Fibroblast of skin of left quadriceps (primary cell): Measurements from ENCODE around the gene EED.
"Not testable (repeated sequence)": the region's sequence is repeated elsewhere in the genome, so short reads cannot be mapped to it uniquely, and the experiment has no call there.

Experiments used
- DNase-seq, 2 experiments: peaks; one replicate each; pipeline ENCODE4 v3.0.0-alpha.2; 2013; ENCODE audit warnings: low read depth in 2 of 2

The EED gene

DNA sequence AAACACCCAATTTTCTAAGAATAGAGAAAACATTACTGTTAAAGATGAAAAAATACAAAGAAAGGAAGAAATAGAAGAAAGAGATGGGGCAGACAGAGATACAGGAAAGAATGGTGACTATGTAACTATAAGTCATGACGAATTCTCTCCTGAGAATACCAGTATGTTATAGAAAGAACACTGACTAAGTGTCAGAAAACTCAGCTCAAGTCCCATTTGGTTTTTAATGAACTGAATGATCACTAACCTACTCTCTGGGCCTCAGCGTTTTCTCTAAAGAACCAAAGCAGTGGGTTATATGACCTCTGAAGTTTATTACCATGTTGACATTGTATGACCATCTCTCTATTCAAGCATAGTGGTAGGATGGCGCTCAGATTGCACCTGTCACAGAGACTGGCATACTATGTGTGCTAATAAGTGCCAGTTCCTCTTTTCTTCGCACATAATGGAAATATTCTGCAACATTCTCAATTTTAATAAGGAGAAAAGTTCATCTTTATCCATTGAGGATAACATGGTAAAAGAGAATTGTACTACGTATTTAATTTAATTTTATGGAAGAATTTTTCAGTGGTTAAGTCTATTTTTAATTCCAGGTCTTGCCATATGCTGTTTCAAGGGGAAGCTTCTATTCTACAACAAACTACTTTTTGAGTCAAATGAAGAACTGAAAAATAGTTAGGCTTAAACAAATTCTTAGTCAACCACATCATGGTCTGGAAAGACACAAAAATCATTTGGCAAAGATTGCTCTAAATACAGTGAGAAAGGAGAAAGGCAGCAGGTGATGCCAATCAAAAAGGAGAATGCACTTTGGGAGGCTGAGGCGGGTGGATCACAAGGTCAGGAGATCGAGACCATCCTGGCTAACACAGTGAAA lies 25.0 kb upstream of the EED start:
- DNase-seq, result no peak

DNA sequence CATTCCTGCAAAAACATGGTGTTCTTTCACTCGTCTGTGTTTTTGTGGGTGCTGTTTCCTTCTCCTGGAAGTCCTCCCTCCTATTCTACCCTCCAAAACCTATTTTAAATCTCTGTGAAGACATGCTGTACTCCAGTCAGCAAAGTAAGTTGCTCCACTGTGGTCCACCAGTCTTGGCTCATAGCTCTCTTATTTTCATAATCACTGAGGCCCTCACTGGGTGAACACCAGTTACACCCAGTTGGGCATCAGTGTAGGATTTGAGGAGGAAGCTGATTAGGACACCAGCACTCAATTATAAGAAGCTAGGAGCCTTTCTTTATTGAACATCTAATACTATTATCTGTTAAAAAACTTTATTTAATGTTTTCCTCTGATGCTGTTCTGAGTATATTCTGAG lies 23.9 kb upstream of the EED start:
- no peak for DNase-seq

DNA sequence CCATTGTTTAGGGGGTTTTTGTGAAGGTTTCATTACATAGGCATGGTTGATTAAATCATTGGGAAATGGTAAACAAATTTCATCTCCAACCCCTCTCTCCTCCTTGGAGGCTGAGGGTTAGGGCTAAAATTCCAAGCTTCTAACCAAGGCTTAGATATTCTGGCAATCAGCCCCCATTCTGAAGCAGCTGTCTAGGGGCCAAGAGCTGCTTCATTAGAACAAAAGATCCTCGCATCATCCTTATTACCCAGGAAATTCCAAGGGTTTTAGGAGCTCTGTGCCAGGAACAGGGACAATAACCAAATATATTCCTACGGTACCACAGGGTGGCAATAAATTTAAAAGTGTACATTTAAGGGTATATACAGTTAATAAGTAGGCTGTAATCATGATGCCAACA lies 22.5 kb upstream of the EED start:
- DNase-seq, result no peak

DNA sequence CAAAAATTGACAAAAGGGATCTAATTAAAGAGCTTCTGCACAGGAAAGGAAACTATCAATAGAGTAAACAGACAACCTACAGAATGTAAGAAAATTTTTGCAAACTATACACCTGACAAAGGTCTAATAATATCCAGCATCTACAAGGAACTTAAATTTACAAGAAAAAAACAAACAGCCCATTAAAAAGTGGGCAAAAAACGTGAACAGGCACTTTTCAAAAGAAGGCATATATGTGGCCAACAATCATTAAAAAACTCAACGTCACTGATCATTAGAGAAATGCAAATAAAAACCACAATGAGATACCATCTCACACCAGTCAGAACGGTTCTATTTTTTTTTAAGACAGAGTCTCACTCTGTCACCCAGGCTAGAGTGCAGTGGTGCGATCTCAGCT lies 20.0 kb upstream of the EED start:
- DNase-seq, result not testable (repeated sequence)

DNA sequence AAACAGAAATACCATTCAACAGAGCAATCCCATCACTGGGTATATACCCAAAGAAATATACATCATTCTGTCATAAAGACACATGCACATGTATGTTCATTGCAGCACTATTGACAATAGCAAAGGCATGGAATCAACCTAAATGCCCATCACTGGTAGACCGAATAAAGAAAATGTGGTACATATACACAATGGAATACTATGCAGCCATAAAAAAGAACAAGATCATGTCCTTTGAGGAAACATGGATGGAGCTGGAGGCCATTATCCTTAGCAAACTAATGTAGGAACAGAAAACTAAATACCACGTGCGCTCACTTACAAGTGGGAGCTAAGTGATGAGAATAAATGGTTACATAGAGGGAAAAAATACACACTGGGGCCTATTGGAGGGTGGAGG lies 19.2 kb upstream of the EED start:
- not testable (repeated sequence) for DNase-seq

DNA sequence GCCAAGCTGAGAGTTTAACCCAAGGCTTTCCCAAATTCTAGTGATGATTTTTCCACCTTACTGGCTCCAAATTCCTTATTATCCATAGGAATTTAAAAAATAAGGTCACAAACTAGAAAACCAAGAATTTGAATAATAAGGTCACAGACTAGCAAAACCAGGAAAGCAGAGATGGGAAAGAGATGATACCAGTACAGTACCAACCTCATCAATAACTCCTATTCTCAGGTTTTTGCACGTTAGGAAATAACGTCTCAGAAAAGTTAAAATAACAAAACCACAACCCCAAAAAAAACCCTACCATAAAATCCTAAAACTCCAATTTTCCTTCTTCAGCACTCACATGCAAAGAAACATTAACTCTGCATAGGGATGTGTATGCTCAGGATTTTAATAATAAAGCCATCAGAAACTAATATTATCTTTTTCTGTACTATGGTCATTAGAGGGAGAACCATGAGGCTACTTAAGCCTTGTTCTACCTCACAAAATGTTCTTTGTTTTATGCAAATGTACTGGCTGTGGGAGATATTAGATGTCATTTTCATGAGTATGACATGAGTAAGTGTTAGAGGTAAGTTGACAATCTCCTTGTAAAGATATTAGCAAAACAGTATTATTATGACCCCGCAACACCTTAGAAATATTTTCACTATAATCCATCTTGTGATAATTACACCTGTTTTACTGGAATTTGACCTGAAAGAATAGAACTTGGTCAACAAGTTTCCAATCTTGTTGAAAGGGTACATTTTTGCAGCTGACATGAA lies 16.1 kb upstream of the EED start:
- DNase-seq, result no peak

DNA sequence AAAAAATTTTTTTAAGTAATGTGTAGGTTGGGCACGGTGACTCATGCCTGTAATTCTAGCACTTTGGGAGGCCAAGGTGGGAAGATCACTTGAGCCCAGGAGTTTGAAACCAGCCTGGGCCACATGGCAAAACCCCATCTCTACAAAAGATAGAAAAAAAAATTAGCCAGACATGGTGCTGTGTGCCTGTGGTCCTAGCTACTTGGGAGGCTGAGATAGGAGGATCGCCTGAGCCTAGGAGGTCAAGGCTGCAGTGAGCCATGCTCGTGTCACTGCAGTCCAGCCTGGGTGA lies 15.6 kb upstream of the EED start:
- not testable (repeated sequence) for DNase-seq

DNA sequence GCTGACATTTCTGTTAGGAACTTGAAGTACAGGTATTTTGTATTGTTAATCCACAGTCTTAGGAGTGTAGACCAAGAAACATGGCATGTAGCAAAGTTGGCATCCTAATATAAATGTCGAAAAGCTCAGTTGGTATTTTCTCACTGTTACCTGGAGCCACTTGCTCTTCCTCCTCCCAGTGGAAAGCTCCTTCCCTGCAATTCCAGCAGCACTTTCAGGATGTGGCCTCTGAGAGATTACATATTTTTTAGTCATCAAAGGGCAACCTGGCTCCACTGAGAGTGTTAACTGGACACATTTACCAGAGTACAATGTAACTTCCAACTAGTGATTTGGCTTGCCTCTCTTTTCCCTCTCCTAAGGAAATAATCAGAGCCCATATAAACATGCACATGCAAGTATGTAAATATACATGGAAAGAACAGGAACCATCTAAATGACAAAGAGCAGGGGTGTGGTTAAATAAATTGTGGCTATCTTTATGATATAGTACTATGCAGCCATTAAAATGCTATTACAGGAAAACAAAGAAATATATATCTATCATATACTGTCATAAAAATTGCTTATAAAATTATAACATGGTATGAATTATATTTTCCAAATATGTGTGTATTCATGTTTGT lies 14.3 kb upstream of the EED start:
- DNase-seq, result no peak

DNA sequence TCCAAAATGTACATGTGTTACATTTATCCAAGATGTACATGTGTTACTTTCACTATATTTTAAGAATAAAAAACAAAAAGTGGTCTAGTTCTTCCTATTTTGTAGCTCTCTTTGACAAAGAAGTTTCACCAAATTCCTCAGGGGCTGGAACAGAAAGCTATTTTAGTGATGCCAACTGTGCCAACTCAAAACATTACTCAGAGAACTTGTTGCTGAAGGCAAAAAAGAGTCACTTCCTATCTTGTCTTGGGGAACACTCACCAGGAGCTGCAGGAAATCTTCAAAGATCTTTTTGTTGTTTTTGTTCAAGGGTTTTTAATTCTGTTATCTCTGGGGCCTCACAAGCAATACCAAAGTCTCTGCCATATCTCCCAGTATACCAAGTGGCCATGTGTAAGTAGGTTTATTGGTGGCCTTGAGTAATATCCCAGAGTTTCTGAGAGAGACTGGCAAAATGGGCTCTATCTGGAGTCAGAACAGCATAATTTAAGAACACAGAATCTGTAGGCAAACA lies 13.6 kb upstream of the EED start:
- DNase-seq, result no peak

DNA sequence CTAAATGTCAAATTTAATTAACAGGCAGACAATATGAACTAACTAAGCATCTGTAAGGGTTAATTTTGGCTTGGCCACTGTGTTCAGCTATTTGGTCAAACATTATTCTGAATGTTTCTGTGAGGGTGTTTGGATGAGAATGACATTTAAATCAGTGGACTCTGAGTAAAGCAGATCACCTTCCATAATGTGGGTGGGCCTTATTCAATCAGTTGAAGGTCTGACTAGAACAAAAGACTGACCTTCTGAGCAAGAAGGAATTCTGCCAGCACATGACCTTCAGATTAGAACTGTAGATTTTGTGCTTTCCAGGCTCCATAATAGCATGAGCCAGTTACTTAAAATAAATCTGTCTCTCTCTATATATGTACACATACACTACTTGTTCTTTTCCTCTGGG lies 12.0 kb upstream of the EED start:
- DNase-seq, result no peak

DNA sequence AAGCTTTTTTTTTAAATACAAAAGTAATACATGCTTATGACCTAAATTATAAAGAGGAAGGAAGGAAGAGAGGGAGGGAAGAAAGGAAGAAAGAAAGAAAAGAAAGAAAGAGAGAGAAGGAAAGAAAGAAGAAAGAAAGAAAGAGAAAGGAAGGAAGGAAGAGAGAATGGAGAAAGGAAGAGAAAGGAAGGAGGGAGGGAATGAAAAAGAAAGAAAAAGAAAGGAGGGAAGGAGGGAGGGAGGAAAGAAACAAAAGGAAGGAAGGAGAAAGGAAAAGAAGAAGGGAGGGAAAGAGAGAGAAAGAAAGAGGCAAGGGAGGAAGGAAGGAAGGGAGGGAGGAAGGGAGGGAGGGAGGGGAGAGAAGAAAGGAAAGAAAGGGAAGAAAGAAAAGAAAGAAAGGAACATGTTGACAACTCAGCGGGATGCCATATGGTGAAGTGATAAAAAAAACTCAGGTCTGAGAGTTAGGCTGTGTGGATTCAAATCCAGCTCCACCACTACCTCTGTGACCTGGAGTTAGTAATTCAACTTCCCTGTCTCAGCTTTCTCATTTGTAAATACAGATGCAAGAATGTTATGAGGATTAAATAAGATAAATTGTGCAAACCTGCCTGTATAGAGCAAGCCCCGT lies 9.6 kb upstream of the EED start:
- no peak for DNase-seq

DNA sequence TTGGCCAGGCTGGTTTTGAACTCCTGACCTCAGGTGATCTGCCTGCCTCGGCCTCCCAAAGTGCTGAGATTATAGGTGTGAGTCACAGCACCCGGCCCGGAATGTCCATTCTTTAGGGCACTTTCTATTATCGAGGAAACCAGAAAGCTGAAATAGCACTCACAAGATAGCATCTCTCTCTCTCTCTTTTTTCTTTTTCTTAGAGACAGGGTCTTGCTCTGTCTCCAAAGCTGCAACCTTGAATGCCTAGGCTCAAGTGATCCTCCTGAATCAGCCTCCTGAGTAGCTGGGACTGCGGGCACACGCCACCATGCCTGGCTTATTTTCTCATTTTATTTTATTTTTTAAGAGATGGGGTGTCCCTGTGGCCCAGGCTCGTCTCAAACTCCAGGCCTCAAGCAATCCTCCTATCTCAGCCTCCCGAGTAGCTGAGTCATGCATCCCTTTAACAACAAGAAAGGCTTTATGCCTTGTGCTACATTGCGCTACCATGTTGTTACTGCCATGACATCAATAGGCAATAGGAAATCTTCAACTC lies 7.2 kb upstream of the EED start:
- DNase-seq, result no peak

DNA sequence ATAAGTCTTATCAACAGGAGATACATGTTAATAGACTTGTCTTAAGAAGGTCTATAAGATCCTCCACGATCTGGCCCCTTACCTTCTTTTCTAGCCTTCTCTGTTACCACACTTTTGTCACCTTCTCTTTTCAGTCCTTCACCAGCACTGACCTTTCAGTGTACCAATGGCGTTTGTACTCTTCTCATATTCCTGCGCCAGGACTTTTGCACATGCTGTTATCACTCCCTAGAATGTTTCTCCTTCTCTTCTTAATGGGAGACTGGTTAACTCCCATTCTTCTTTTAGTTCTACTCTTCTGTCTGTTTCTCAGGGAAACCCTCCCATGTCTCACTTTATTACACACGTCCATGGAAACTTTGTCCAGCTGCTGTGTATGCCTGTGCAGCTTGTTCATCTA lies 4.4 kb upstream of the EED start:
- DNase-seq, result no peak

DNA sequence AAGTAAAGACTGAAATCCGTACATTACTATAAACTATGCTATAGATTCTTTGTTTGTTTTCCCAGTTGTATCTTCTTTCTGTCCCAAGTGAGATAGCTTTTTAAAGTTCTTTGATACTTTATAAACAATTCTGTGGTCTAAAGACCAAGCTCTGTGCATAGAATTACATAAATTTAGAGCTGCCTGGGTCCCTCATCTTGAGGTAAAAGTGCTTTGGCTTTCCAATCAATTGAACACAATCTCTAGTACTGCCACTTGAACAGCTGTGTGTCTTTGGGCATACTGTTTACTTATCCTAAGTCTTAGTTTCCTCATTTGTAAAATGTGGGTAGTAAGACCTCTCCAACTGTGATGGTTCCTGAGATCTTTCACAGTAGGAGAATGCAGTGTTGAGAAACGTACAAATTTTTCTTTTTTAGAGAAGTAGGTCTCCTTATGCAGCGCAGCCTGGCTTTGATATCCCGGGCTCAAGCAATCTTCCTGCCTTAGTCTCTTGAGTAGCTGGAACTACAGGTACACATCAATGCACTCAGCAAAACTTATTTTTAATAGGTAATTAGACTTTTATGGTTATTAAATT lies 2.5 kb upstream of the EED start:
- DNase-seq, result no peak

DNA sequence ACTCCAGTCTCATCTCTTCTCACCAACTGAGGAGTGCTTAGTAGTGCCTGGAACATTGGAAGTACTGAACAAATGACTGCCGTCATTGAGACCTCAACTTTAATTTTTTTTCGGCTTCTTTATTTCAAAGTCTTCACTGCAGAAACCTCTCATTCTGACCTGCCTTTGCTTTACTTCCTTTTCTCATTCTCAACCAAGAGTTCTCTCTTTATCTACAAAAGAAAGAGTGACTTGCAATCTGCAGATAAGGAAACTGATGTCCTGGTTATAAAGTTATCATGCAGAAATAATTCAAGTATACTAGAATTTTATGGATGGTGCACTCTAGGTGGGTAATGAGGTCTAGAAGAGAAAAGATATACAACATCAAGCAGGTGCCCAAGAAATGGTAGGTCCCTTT lies 1.2 kb upstream of the EED start:
- DNase-seq, result no peak

DNA sequence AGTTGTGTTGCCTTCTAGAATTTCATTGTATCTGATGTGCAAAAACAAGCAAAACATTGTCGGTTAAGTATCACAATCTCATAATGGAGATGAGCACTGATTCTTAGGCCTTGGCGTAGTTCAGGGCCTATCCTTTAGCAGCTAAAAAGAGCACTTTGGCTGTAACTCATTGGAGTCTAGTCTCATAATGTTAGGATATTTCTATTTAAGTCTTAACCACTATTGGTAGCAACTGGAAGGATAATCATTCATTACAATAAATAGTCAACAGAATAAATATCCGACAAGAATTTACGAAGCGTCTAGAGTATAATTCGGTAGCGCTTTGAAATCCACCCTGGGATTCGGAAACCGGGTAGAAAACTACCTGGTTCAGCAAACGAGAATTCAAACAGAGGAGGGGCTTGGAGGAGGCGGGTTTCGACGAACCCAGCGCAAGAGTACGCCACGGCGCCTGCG lies 461 bp upstream of the EED start:
- DNase-seq, result no peak

DNA sequence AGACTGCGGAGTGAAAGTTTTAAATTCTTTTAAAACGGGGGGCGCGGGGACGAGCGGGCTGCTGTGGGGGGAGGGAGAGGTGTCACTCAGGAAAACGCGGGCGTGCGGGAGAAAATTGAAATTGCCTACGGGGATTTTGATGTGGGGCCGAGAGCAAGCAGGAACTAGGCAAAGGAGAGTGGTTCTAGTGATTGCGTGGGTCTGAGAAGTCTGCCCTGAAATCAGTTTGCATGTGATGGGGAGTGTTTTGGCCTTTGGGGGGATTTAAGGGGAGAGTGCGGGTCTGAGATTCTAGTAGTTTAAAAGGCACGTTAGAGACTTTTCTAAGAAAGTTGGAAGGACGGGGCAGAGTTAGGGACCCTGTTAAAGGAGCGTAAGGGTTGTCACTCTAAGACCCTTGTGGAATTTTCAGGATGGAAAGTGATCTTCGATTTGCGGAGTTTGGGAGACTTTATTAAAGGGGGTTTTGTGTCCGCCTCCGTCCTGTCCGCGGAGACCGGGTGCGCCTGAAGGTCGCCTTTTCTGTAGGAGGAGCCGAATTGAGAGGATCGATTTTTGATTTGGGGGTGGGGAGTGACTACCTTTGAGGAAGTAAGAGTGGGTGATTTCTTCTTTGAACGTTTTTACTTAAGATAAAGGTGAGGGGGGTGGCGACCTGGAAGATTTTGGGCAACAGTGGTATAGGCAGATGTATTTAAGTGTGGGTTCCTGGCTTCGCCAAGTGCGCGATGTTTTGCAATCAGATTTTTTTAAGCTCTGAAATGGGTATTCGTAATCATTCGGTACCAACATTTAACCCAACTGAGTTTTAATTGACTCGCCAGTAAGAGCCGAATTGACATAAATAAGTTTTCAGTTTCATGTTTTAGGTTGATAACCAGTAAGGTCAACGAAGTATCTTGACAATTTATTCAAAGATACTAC lies 1.1 kb downstream of the EED start:
- no peak for DNase-seq

DNA sequence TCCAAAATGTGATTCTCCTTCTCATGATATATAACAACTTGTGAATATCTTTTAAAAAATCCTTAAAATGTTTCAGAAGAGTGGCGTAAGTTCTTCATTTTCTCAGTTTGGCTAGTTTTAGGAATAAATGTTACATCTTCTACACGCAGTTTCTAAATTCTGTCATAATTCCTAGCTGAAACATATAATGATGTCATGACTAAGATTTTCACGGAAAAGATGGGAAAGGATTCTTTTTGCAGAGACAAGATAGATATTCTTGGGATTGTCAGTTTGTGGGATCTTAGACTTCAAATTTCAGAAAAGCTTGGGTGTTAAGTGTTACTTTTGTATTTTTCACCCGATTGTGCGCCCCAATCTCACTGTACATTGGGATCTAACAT lies 1.7 kb downstream of the EED start:
- no peak for DNase-seq

DNA sequence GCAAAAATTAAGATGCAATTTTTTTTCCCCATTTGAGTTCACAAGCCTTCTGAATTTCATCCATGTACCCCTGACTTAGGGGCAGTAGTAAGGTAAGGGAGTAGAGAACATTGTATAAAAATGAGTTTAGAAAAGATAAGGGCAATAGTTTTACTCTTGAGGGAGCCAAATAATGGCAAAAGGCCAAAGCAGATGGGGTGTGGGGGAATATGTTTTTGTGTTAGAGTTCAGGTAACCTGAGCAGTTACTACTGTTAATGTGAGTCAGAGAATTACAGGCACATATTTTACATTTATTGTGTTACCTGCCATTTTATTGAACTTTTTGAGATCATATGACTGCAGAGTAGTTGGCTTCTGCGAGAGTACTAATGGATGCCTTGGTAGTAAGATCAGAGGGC lies 3.1 kb downstream of the EED start:
- DNase-seq, result no peak

DNA sequence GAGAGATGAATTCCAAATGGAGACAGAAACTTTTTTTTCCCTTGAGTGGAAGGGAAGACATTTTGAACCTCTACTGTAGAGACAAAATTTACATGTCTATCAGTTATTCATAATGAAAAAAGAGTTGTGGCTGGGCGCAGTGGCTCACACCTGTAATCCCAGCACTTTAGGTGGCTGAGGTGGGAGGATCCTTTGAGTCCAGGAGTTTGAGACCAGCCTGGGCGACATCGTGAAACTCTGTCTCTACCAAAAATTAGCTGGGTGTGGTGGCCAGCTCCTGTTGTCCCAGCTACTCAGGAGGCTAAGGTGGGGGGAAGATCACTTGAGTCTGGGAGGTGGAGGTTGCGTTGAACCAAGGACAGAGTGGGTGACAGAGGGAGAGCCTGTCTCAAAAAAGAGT lies 4.1 kb downstream of the EED start:
- no peak for DNase-seq
